Activated naive CD4-positive, alpha-beta T cell treated with anti-CD3 and anti-CD28 coated beads, Interleukin-2, amount 10 ng/mL, durations not matched to agents 7 days and 5 days (primary cell): ENCODE results near the gene KRT34.

ENCODE experiments used
- CTCF ChIA-PET: fragments of 350-600 bp; sonication (Branson Sonifier 250); formaldehyde crosslinking; loops from one replicate; lab custom pipeline; 2021; ENCODE audit warnings: antibody characterized with exemption; lab: Charles Lee
- DNase-seq: peaks from one replicate; pipeline ENCODE4 v3.0.0-alpha.2; 2020
- H3K27ac Mint-ChIP-seq: one replicate; pipeline ENCODE4 v1.8.0; 2021; ENCODE audit warnings: mild to moderate bottlenecking, moderate library complexity, mixed read lengths
- H3K27me3 Mint-ChIP-seq: one replicate; pipeline ENCODE4 v1.8.0; 2021; ENCODE audit warnings: mild to moderate bottlenecking, mixed read lengths
- H3K36me3 Mint-ChIP-seq: one replicate; pipeline ENCODE4 v1.8.0; 2021; ENCODE audit warnings: mixed read lengths
- H3K4me1 Mint-ChIP-seq: one replicate; pipeline ENCODE4 v1.8.0; 2021; ENCODE audit warnings: mixed read lengths
- H3K4me3 Mint-ChIP-seq: one replicate; pipeline ENCODE4 v1.8.0; 2021; ENCODE audit warnings: mild to moderate bottlenecking, moderate library complexity, mixed read lengths
- H3K9me3 Mint-ChIP-seq: one replicate; pipeline ENCODE4 v1.8.0; 2021; ENCODE audit warnings: mixed read lengths

KRT34 gene

DNA sequence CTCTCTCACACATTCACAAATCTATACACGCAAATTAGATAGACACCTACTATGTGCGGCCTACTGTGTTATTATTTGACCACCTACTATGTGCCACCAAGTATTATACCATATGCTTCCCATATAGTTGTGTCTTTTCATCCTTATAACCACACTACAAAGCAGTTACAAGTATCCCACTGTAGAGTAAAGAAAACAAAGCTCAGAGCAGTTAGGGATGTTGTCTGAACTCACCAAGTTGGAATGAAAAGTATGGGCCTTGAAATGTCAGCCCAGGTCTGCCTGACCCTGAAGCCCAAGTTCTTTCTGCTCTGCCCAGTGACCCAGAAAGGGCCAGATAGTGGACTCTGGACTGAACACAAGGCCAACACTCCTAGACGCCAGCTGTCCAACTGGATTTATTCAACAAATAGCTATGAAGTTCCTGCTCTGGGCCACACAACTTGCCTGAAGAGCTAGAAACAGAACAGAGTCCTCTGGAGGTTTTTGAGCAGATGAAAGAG is 33.8 kb upstream of the KRT34 start:
- Mint-ChIP-seq H3K9me3 (no peaks in the 10 kb centered on the region), H3K27me3 (peaks cover 8% of the 10 kb centered on the region), H3K36me3 (no peaks in the 10 kb centered on the region), H3K4me3 (no peak overlapping the region), H3K27ac (no peak overlapping the region), H3K4me1 (no peaks in the 10 kb centered on the region)
- DNase-seq = no peak
- CTCF ChIA-PET = no interaction called here

DNA sequence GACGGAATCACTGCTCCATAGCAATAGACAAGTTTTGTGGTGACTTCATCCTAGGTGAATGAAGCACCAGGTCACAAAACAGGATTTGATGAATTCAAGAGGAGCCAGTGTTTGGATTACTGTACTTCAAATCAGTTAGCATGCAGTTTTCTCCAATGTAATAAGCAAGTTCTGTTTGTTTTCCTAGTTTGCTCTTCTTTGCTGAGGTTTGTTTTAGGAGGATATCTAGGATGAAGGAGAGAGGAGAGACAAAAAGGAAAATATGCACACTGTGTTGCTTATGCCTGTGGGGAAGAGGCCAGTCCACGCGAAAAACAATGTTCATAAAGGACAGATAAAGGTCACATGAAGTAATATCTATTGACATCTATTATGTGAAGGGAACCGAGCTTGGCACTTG is 33.3 kb upstream of the KRT34 start:
- H3K27ac Mint-ChIP-seq = no peak overlapping the region
- no peaks in the 10 kb centered on the region for H3K36me3 Mint-ChIP-seq
- H3K9me3 Mint-ChIP-seq = no peaks in the 10 kb centered on the region
- H3K27me3 Mint-ChIP-seq = peaks cover 8% of the 10 kb centered on the region
- CTCF ChIA-PET = no interaction called here
- no peaks in the 10 kb centered on the region for H3K4me1 Mint-ChIP-seq
- DNase-seq = no peak
- no peak overlapping the region for H3K4me3 Mint-ChIP-seq

DNA sequence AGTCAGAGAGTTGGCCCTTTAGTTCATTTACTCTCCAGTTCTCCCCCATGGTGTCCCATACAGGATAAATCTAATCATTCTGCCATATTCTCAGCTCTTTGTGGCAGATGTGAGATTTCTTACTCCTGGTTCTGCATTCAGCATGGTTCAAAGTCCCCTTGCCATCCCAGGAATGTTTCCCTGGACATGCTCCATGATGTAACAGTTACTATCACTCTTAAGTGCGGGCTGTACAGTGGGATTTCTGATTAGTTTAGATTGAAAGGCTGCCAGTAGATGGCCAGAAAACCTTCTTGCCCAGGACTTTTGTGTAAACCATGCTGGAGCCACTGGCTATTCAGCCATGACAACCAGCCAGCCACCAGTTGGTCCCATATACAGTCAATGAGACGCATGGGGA is 31.9 kb upstream of the KRT34 start:
- peaks cover 4% of the 10 kb centered on the region for H3K4me1 Mint-ChIP-seq
- no peak for DNase-seq
- no peaks in the 10 kb centered on the region for H3K36me3 Mint-ChIP-seq
- CTCF ChIA-PET = no interaction called here
- peaks cover 8% of the 10 kb centered on the region for H3K27me3 Mint-ChIP-seq
- no peak overlapping the region for H3K27ac Mint-ChIP-seq
- no peak overlapping the region for H3K4me3 Mint-ChIP-seq
- no peaks in the 10 kb centered on the region for H3K9me3 Mint-ChIP-seq

DNA sequence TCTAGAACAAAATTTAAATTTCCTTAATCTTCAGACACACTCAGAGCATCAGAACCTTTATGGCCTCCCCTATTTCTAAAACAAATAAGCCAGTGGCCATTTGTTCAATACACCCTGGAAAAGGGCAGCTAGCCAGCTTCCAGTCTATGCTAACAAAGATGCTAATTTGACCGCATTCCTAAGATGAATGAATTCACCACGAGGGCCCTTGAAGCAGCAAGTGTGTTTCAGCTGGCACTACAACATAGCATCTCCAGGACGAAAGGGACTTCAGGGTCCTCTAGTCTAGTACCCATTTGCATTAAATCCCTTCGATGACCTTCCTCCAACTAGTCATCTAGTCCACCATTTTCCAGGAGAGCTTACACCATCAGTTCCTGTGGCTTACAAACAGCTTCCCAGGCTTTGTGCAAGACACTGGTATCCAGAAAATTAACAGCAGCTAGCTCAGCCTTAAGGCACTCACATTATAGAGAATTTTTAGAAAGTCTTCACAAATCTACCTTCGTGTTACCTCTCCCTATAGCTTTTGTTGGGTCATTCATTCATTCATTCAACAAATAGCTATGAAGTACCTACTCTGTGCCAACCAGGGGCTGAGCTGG is 31.3 kb upstream of the KRT34 start:
- Mint-ChIP-seq H3K4me1 (peaks cover 6% of the 10 kb centered on the region), H3K27me3 (peaks cover 8% of the 10 kb centered on the region), H3K4me3 (no peak overlapping the region), H3K36me3 (no peaks in the 10 kb centered on the region), H3K9me3 (no peaks in the 10 kb centered on the region), H3K27ac (no peak overlapping the region)
- no peak for DNase-seq
- CTCF ChIA-PET = no interaction called here

DNA sequence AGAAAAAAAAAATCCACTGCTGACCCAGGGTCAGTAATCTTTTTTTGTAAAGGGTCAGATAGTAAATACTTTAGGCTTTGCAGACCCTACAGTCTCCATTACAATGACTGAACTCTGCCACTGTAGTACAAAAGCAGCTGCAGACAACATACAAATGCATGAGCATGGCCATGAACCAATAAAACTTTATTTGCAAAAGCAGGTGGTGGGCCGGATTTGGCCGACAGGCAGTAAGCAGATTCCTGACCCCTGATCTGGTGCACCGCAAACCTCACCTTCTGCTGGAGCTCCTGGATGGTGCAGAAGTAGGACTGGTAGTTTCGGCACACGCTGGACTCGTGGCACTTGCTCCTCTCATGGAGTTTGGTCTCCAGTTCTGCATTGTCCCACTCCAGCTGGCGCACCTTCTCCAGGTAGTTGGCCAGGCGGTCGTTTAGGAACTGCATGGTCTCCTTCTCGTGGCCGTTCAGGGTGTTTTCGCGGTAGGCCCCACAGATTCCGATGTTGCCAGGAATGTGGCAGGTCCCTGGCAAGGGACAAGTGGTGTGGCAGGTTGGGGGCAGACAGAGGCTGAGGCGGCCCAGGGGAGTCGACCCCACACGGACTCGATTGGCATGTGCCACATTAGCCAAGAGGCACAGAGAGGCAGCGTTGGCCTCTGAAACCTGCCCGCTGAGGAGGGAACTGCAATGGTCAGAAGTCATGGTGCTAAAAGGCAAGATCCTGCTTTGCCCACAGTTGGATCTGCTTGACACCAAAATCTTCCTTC is 29.1 kb upstream of the KRT34 start:
- Mint-ChIP-seq H3K4me1 (peaks cover 6% of the 10 kb centered on the region), H3K27ac (no peak overlapping the region), H3K4me3 (no peak overlapping the region), H3K36me3 (no peaks in the 10 kb centered on the region), H3K9me3 (no peaks in the 10 kb centered on the region), H3K27me3 (peaks cover 8% of the 10 kb centered on the region)
- CTCF ChIA-PET = no interaction called here
- DNase-seq = no peak

DNA sequence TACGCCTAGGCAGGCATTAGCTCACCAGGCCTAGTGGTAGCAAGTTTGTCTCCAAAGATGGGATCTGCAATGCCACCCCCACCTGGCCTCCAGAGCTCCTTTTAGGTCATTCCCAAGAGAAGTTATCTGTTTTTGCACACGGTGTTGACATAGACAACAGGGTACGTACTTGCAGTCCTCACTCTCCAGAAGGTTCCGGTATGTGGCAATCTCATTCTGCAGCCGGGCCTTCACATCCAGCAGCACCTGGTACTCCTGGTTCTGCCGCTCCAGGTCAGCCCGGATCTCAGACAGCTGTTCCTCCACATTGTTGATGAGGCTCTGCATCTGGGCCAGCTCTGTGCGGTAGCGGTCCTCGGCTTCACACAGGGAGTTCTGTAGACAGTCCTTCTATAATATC is 25.1 kb upstream of the KRT34 start:
- no peak overlapping the region for H3K27ac Mint-ChIP-seq
- H3K4me3 Mint-ChIP-seq = no peak overlapping the region
- no peaks in the 10 kb centered on the region for H3K9me3 Mint-ChIP-seq
- CTCF ChIA-PET = interaction anchor here (0.6 to 2.4 kb wide), 3 partner anchors 10 to 256 kb away, joined by 3 to 5 read pairs (median 4); no protein-coding TSS in a partner anchor
- peaks cover 32% of the 10 kb centered on the region for H3K4me1 Mint-ChIP-seq
- no peak for DNase-seq
- H3K27me3 Mint-ChIP-seq = peaks cover 3% of the 10 kb centered on the region
- H3K36me3 Mint-ChIP-seq = no peaks in the 10 kb centered on the region

DNA sequence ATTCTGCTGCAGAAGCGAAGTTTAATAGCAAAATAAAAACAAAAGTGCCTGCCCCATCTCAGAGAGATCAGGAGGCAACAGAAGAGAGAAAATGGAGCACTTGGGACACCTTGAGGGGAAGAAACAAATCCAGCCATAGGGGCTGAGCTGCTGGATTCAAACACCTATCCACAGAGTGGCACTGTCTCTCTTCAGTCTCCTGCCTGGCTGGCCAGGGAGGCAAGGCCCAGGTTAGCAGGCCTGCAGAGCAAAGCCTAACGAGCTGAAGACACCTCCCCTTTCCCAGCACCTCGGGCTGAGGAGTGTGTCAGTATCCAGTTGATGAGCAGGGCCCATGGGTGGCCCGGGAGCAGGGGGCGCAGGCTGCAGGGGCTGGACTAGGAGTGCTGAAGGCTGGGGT is 24.1 kb upstream of the KRT34 start:
- Mint-ChIP-seq H3K27me3 (peaks cover under 1% of the 10 kb centered on the region), H3K4me3 (no peak overlapping the region), H3K9me3 (no peaks in the 10 kb centered on the region), H3K4me1 (peaks cover 33% of the 10 kb centered on the region), H3K27ac (no peak overlapping the region), H3K36me3 (no peaks in the 10 kb centered on the region)
- DNase-seq = no peak
- CTCF ChIA-PET = interaction anchor here (1.4 to 2.4 kb wide), 2 partner anchors 143 to 257 kb away, joined by 5 read pairs; no protein-coding TSS in a partner anchor

DNA sequence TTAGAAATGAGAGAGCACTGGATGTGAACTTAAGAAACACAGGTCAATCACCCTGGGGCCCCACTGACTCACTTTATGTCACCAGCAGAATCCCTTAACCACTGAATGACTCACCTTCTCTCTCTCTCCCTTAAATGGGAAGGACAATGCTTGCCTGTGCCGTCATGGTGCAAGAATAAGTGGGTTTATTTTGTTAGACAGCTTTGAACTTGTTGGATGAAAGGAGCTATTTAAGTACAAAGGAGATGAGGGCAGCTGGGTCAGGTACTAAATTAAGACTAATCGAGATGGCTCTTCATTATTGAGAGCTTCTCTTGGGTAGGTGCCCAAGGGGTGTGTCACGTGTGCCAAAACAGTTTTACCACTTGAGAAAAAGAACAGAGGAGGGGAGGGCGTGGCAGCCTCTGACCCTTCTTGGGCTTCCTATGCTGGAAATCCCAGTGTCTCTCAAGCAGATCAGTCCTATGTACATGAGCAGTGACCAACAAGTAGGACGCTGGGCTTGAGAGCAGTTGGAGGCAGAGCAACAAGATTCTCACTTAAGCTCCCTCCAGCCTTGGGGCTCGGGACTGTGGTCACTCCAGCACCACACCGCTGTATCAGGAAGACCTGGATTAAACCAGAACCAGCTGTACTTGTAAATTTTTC is 22.0 kb upstream of the KRT34 start:
- H3K4me3 Mint-ChIP-seq = no peak overlapping the region

DNA sequence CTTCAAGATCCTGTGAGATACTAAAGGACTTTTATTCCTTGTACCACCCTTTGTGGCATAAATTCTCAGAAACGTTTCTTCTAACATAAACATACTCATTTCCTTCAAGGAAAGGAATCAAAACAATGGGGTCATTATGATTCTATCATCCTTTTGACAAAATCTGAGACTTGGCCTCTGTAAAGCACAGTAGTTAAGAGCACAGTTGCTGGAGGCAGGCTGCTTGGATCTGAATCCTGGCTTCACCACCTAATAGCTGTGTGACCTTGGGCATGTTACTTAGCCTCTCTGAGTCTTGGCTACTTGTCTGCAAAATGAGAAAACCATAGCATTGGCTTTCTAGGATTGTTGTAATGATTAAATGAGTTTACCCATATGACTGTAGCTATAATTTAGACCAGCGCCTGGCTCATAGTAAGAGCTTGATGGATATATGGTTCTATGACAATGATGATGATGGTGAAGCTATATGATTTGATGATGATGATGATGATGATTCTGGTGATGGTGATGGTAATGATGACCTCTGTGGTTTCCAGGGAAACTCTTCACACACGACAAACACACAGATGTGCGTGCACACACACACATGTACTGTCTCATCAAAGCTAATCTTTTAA is 21.4 kb upstream of the KRT34 start:
- Mint-ChIP-seq H3K27ac (peak overlapping the region; percentile 12), H3K4me1 (peaks cover 27% of the 10 kb centered on the region), H3K36me3 (no peaks in the 10 kb centered on the region), H3K9me3 (no peaks in the 10 kb centered on the region), H3K27me3 (peaks cover 8% of the 10 kb centered on the region), H3K4me3 (no peak overlapping the region)
- CTCF ChIA-PET = interaction anchor here (1.6 to 1.7 kb wide), 2 partner anchors 81 to 145 kb away, joined by 5 to 7 read pairs; no protein-coding TSS in a partner anchor
- no peak for DNase-seq

More for the DNA sequence above, 22.0 kb upstream of the KRT34 start:
- CTCF ChIA-PET = interaction anchor here (1.0 to 1.7 kb wide), 3 partner anchors 14 to 145 kb away, joined by 3 to 7 read pairs (median 5); no protein-coding TSS in a partner anchor
- H3K27me3 Mint-ChIP-seq = peaks cover 8% of the 10 kb centered on the region
- DNase-seq = peak; percentile 33
- no peaks in the 10 kb centered on the region for H3K9me3 Mint-ChIP-seq
- peaks cover 30% of the 10 kb centered on the region for H3K4me1 Mint-ChIP-seq
- H3K27ac Mint-ChIP-seq = no peak overlapping the region
- H3K36me3 Mint-ChIP-seq = no peaks in the 10 kb centered on the region

DNA sequence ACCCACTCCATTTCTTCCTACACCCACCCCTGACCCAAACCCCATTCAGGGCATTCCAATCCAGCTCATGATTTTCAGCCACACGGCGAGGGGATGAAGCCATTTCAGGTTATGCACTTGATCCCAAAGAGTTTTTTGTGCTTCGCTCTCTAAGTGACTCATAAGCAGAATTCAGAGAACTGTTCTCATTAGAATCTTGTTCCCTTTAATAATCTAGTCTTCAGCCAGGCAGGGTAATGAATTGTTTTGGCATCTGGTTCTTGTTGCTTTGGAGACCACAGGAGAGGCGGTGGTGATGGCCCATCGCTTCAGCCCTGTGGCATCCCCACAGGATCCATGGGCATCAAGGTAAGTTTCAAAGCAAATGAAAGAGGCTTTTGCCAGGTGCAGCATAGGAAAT is 20.1 kb upstream of the KRT34 start:
- H3K4me1 Mint-ChIP-seq = peaks cover 27% of the 10 kb centered on the region
- no peak overlapping the region for H3K4me3 Mint-ChIP-seq
- H3K27ac Mint-ChIP-seq = no peak overlapping the region
- peaks cover 8% of the 10 kb centered on the region for H3K27me3 Mint-ChIP-seq
- no peaks in the 10 kb centered on the region for H3K36me3 Mint-ChIP-seq
- CTCF ChIA-PET = no interaction called here
- DNase-seq = no peak
- no peaks in the 10 kb centered on the region for H3K9me3 Mint-ChIP-seq

DNA sequence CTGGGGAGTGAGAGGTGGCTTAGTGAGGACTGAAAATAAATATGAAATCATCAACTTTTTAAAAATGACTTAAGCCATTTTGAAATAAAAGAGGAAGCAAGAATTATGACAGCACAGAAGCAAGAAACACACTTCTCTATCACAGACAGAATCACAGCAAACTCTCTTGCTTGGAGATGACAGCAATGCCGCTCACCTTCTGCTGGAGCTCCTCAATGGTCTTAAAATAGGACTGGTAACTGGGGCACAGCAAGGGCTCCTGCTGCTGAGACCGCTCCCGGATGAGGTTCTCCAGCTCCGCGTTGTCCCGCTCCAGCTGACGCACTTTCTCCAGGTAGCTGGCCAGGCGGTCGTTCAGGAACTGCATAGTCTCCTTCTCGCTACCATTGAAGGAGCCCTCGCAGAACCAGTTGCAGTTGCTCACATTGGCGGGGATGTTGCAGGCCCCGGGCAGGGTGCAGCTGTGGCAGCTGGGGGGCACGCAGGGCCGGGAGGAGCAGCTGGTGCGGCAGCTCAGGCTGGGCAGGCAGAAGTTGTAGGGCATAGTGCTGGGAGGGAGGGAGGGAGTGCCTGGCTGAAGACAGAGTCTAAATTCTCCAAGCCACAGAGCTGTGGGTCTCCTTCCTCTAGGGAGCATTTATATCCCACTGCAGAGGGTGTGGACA is 15.0 kb upstream of the KRT34 start, which contains the start of gene KRT31:
Gene KRT31 (minus strand): TSS at position 613 of the 665 bp plus-strand sequence. CDS start 69 bp downstream, at position 544.
- H3K4me1 Mint-ChIP-seq = no peaks in the 10 kb centered on the region
- CTCF ChIA-PET = no interaction called here
- no peak for DNase-seq

DNA sequence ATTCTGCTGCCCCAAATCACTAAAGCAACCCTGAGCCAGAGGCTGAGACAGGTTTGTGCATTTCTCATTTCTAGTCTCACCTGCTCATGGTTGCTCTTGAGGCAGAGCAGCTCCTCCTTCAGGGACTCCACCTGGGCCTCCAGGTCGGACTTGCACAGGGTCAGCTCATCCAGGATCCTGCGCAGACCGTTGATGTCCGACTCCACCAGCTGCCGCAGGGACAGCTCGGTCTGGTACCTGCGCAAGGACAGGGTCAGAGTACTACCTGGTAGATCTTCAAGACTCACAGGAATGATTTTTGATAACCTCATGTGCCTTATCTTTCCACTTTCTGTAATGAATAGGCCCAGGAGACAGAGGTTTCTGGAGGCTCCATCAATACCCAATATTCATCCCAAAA is 14.2 kb upstream of the KRT34 start:
- Mint-ChIP-seq H3K27ac (no peak overlapping the region), H3K36me3 (no peaks in the 10 kb centered on the region), H3K4me1 (no peaks in the 10 kb centered on the region), H3K9me3 (no peaks in the 10 kb centered on the region), H3K27me3 (peaks cover 16% of the 10 kb centered on the region), H3K4me3 (no peak overlapping the region)
- CTCF ChIA-PET = no interaction called here
- DNase-seq = no peak

More for the DNA sequence above, 15.0 kb upstream of the KRT34 start, which contains the start of gene KRT31:
- H3K36me3 Mint-ChIP-seq = no peaks in the 10 kb centered on the region
- H3K4me3 Mint-ChIP-seq = no peak within 1 kb of the TSS
- peaks cover 16% of the 10 kb centered on the region for H3K27me3 Mint-ChIP-seq
- no peak within 1 kb of the TSS for H3K27ac Mint-ChIP-seq
- no peaks in the 10 kb centered on the region for H3K9me3 Mint-ChIP-seq

DNA sequence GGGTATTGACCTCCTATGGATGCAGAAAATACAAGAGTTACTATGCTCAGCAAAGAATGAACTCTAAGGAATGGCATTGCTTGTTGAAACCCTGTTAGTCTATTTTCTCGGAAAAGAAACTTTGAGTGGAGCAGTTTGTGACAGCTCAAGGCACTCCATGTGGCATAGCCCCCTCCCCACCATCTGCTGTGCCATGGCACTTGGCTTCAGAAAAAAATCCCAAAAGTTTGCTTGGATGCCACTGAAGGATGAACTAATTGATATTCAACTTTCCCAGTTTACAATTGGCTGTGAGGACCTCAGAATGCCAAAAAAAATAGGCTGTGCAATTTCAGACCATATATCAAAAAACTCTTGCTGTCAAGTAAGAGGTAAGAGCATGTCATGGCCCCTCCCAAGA is 13.5 kb upstream of the KRT34 start:
- Mint-ChIP-seq H3K27me3 (peaks cover 16% of the 10 kb centered on the region), H3K4me3 (no peak overlapping the region), H3K27ac (no peak overlapping the region), H3K9me3 (no peaks in the 10 kb centered on the region), H3K36me3 (no peaks in the 10 kb centered on the region), H3K4me1 (no peaks in the 10 kb centered on the region)
- CTCF ChIA-PET = no interaction called here
- no peak for DNase-seq
